Measurements from ENCODE around the gene CCDC112.
A peak's percentile ranks its signal among the peaks of the same experiment; 100 is the strongest.
"Not testable (repeated sequence)": the region's sequence is repeated elsewhere in the genome, so short reads cannot be mapped to it uniquely, and the experiment has no call there.

CCDC112 gene

GRCh38 chr5:115260248-115260647 lies 36.2 kb downstream of the CCDC112 start:
- DNase-seq, result no peak

GRCh38 chr5:115257981-115258380 lies 38.5 kb downstream of the CCDC112 start:
- no peak for DNase-seq

GRCh38 chr5:115249379-115249778 lies 47.1 kb downstream of the CCDC112 start:
- not testable (repeated sequence) for DNase-seq

GRCh38 chr5:115246361-115246991 lies 50.0 kb downstream of the CCDC112 start:
- DNase-seq, result peak; percentile 45

- DNase-seq, result no peak
Measured at GRCh38 chr5:115243412-115243811, 53.0 kb downstream of the CCDC112 start.

- no peak for DNase-seq
Measured at GRCh38 chr5:115241881-115242642, 54.4 kb downstream of the CCDC112 start.

- DNase-seq, result no peak
Measured at GRCh38 chr5:115237066-115237465, 59.4 kb downstream of the CCDC112 start.

- no peak for DNase-seq
Measured at GRCh38 chr5:115236599-115236998, 59.9 kb downstream of the CCDC112 start.

- no peak for DNase-seq
Measured at GRCh38 chr5:115231598-115231997, 64.9 kb downstream of the CCDC112 start.

- DNase-seq, result no peak
Measured at GRCh38 chr5:115229606-115230005, 66.8 kb downstream of the CCDC112 start.

GRCh38 chr5:115227281-115227680 lies 69.2 kb downstream of the CCDC112 start:
- no peak for DNase-seq

Measured in NCI-H446 treated with DMSO at 0.1 percent for 48 hours (cell line).